Inferior parietal cortex (tissue), 1 donor: ENCODE results near the gene AKAP1.

ENCODE experiments used
- DNase-seq: peaks from one replicate; pipeline ENCODE4 v3.0.0-alpha.2; 2016; ENCODE audit errors: extremely low spot score

AKAP1 gene

GRCh38 chr17:57130708-57131461 is 45.8 kb downstream of the AKAP1 start:
- peak; percentile 91 for DNase-seq

GRCh38 chr17:57132663-57133062 is 47.6 kb downstream of the AKAP1 start:
- DNase-seq = no peak

GRCh38 chr17:57133486-57133885 is 48.4 kb downstream of the AKAP1 start:
- no peak for DNase-seq

GRCh38 chr17:57135026-57135788 is 50.2 kb downstream of the AKAP1 start:
- no peak for DNase-seq

GRCh38 chr17:57135789-57136291 is 50.8 kb downstream of the AKAP1 start:
- peak; percentile 36 for DNase-seq

GRCh38 chr17:57136355-57136754 is 51.3 kb downstream of the AKAP1 start:
- no peak for DNase-seq

GRCh38 chr17:57138030-57138911 is 53.2 kb downstream of the AKAP1 start:
- no peak for DNase-seq

- DNase-seq = no peak
These were observed 54.0 kb downstream of the AKAP1 start for GRCh38 chr17:57138956-57139576.

GRCh38 chr17:57140316-57140715 is 55.3 kb downstream of the AKAP1 start:
- no peak for DNase-seq

- DNase-seq = no peak
These were observed 57.9 kb downstream of the AKAP1 start for GRCh38 chr17:57142925-57143324.

GRCh38 chr17:57143361-57143760 is 58.3 kb downstream of the AKAP1 start:
- no peak for DNase-seq

- DNase-seq = no peak
These were observed 58.9 kb downstream of the AKAP1 start for GRCh38 chr17:57143919-57144318.

- no peak for DNase-seq
These were observed 59.5 kb downstream of the AKAP1 start for GRCh38 chr17:57144567-57144966.

GRCh38 chr17:57145347-57145746 is 60.3 kb downstream of the AKAP1 start:
- DNase-seq = no peak

- no peak for DNase-seq
These were observed 61.2 kb downstream of the AKAP1 start for GRCh38 chr17:57146273-57146672.

- no peak for DNase-seq
These were observed 66.8 kb downstream of the AKAP1 start for GRCh38 chr17:57151798-57152197.

- no peak for DNase-seq
These were observed 68.0 kb downstream of the AKAP1 start for GRCh38 chr17:57152967-57153528.

- no peak for DNase-seq
These were observed 69.9 kb downstream of the AKAP1 start for GRCh38 chr17:57154921-57155320.

- DNase-seq = no peak
These were observed 73.3 kb downstream of the AKAP1 start for GRCh38 chr17:57158325-57158724.

- DNase-seq = no peak
These were observed 73.7 kb downstream of the AKAP1 start for GRCh38 chr17:57158795-57159194.

- no peak for DNase-seq
These were observed 75.6 kb downstream of the AKAP1 start for GRCh38 chr17:57160624-57161023.
